Glutamatergic neuron (in vitro differentiated cells): ENCODE results near the gene SH3BGRL2. TPM values are rescaled to one million over a fixed set of nuclear protein-coding genes. Genes with fewer than 3 reads are reported as not detected.
"Not testable (repeated sequence)": the region's sequence is repeated elsewhere in the genome, so short reads cannot be mapped to it uniquely, and the experiment has no call there.

Experiments used
- DNase-seq: peaks from one replicate; pipeline ENCODE4 v3.0.0; 2022
- H3K27ac Mint-ChIP-seq: one replicate; pipeline ENCODE4 v1.8.0; 2020; ENCODE audit warnings: mild to moderate bottlenecking, mixed read lengths, inconsistent platforms; ENCODE audit not compliant: unreplicated experiment
- H3K27me3 Mint-ChIP-seq: one replicate; pipeline ENCODE4 v1.8.0; 2020; ENCODE audit warnings: mild to moderate bottlenecking, moderate library complexity, mixed read lengths, inconsistent platforms; ENCODE audit not compliant: unreplicated experiment
- H3K36me3 Mint-ChIP-seq: one replicate; pipeline ENCODE4 v1.8.0; 2020; ENCODE audit warnings: mild to moderate bottlenecking, mixed read lengths, inconsistent platforms; ENCODE audit not compliant: unreplicated experiment
- H3K4me1 Mint-ChIP-seq: one replicate; pipeline ENCODE4 v1.8.0; 2020; ENCODE audit warnings: mild to moderate bottlenecking, low read depth, mixed read lengths, inconsistent platforms; ENCODE audit not compliant: unreplicated experiment
- H3K4me3 Mint-ChIP-seq: one replicate; pipeline ENCODE4 v1.8.0; 2020; ENCODE audit warnings: mild to moderate bottlenecking, mixed read lengths, inconsistent platforms; ENCODE audit not compliant: unreplicated experiment
- H3K9me3 Mint-ChIP-seq: one replicate; pipeline ENCODE4 v1.8.0; 2020; ENCODE audit warnings: mild to moderate bottlenecking, moderate library complexity, mixed read lengths, inconsistent platforms; ENCODE audit not compliant: unreplicated experiment
- total RNA-seq: library from RNA; stranded (reverse); fragmentation: NEBNext Ultra II Directional; extraction: Animal tissue kit (Norgen Biotek cat#: 25700); gene quantifications from one replicate; pipeline ENCODE4 v1.2.1, GENCODE V29; 2021; ENCODE audit not compliant: unreplicated experiment
- TF ChIP-seq, protein P1 (sequence below): fragments of 200-600 bp; sonication (generic); IDR thresholded peaks from one replicate; pipeline ENCODE4 v1.5.0; 2021; ENCODE audit not compliant: partially characterized antibody, unreplicated experiment

The SH3BGRL2 gene
- total RNA-seq, 1 donor from 2014 or later = 47.2 TPM

DNA sequence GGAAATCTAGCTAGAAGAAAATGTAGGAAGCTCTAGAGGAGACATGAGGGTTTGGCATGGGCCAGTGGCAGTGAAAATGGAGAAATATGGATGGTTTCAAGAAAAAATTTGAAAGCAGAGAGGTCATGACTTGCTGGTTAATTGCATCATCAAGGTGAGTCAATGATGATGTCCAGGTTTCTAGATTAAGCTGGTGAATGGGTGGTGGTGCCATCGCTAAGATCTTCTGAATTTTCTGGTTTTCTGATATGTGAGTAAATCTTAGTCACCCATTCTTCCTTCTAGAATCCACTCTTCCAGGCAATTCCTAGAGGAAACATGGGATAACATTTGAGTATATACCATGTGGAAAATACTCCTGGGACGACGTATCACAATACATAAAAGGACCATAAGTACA is 25.0 kb downstream of the SH3BGRL2 start:
- Mint-ChIP-seq H3K36me3 (peaks cover 12% of the 10 kb centered on the region), H3K4me1 (peaks cover 3% of the 10 kb centered on the region), H3K4me3 (no peak overlapping the region), H3K27me3 (no peaks in the 10 kb centered on the region), H3K27ac (no peak overlapping the region), H3K9me3 (peaks cover 3% of the 10 kb centered on the region)
- TF ChIP-seq, protein P1, sequence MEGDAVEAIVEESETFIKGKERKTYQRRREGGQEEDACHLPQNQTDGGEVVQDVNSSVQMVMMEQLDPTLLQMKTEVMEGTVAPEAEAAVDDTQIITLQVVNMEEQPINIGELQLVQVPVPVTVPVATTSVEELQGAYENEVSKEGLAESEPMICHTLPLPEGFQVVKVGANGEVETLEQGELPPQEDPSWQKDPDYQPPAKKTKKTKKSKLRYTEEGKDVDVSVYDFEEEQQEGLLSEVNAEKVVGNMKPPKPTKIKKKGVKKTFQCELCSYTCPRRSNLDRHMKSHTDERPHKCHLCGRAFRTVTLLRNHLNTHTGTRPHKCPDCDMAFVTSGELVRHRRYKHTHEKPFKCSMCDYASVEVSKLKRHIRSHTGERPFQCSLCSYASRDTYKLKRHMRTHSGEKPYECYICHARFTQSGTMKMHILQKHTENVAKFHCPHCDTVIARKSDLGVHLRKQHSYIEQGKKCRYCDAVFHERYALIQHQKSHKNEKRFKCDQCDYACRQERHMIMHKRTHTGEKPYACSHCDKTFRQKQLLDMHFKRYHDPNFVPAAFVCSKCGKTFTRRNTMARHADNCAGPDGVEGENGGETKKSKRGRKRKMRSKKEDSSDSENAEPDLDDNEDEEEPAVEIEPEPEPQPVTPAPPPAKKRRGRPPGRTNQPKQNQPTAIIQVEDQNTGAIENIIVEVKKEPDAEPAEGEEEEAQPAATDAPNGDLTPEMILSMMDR = no peak
- no peak for DNase-seq

- peaks cover 2% of the 10 kb centered on the region for H3K4me1 Mint-ChIP-seq
- H3K36me3 Mint-ChIP-seq = peaks cover 13% of the 10 kb centered on the region
- H3K9me3 Mint-ChIP-seq = peaks cover 6% of the 10 kb centered on the region
- H3K4me3 Mint-ChIP-seq = no peak overlapping the region
- H3K27ac Mint-ChIP-seq = no peak overlapping the region
- no peak for DNase-seq
- TF ChIP-seq, protein P1 = no peak
- peaks cover 2% of the 10 kb centered on the region for H3K27me3 Mint-ChIP-seq
Measured at GRCh38 chr6:79657238-79657637, 26.1 kb downstream of the SH3BGRL2 start.

DNA sequence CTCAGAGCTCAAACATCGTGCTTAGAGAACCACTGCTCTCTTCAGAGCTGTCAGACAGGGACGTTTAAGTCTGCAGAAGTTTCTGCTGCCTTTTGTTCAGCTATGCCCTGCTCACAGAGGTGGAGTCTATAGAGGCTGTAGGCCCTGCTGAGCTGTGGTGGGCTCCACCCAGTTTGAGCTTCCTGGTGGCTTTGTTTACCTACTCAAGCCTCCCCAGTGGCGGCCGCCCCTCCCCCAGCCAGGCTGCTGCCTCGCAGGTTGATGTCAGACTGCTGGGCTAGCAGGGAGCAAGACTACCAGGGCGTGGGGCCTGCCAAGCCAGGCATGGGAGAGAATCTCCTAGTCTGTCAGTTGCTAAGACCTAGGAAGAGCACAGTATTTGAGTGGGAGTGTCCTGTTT is 32.5 kb downstream of the SH3BGRL2 start:
- not testable (repeated sequence) for H3K9me3 Mint-ChIP-seq, H3K4me3 Mint-ChIP-seq, DNase-seq, H3K4me1 Mint-ChIP-seq, H3K27me3 Mint-ChIP-seq, H3K27ac Mint-ChIP-seq
- H3K36me3 Mint-ChIP-seq = peaks cover 19% of the 10 kb centered on the region

GRCh38 chr6:79665725-79666551 is 34.8 kb downstream of the SH3BGRL2 start:
- TF ChIP-seq, protein P1 = no peak
- Mint-ChIP-seq H3K27ac (no peak overlapping the region), H3K9me3 (peaks cover 4% of the 10 kb centered on the region), H3K27me3 (peaks cover 2% of the 10 kb centered on the region), H3K36me3 (peaks cover 9% of the 10 kb centered on the region), H3K4me1 (peaks cover 7% of the 10 kb centered on the region), H3K4me3 (no peak overlapping the region)
- no peak for DNase-seq

DNA sequence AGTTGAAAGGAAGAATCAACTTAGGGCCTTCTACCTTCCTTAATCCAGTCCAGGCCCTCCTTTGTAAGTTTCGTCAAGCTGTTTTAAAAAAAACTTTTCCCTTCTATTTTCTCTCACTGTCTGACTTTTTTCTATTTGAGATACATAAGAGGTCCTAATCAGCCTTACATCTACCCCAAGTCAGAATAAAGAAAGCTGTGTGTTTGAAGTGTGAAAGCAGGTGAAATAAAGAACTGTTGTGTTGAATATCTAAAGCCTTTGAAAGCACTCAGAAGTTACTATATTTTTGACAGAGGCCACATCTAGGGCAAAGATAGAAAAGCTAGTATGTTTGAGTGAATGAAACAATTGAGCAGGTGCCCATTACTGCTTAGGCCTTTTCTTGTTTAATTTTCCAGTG is 35.5 kb downstream of the SH3BGRL2 start:
- Mint-ChIP-seq H3K4me1 (peaks cover 5% of the 10 kb centered on the region), H3K4me3 (no peak overlapping the region), H3K27me3 (peaks cover 2% of the 10 kb centered on the region), H3K36me3 (peaks cover 6% of the 10 kb centered on the region), H3K27ac (no peak overlapping the region), H3K9me3 (peaks cover 2% of the 10 kb centered on the region)
- DNase-seq = no peak
- TF ChIP-seq, protein P1 = no peak
